Loucy (cell line): ENCODE measurements around the gene IDS.

Experiments
- CTCF ChIP-seq: fragments of 200-600 bp; sonication (generic); conservative IDR thresholded peaks from 2 replicates; pipeline ENCODE4 v1.5.1; 2014; ENCODE audit warnings: mild to moderate bottlenecking, antibody characterized with exemption, low read length
- EZH2phosphoT487 ChIP-seq: fragments of 200-600 bp; IDR thresholded peaks from 2 replicates; pipeline ENCODE4 v1.6.1; 2018; ENCODE audit warnings: antibody characterized with exemption, mild to moderate bottlenecking, moderate library complexity, borderline replicate concordance

- TF ChIP-seq CTCF: no peak
- no peak for TF ChIP-seq EZH2phosphoT487
Measured at GRCh38 chrX:149473966-149474365, 31.1 kb downstream of the IDS start.
